IMR-90 (cell line): ENCODE measurements around the gene TMPRSS6.

ENCODE experiments used
- CEBPB ChIP-seq: IDR thresholded peaks from 2 replicates; pipeline ENCODE4 v1.6.1; 2012; ENCODE audit warnings: low read depth, low read length, improper control_type of control experiment
- CHD1 ChIP-seq: IDR thresholded peaks from 2 replicates; pipeline ENCODE4 v1.6.1; 2012; ENCODE audit warnings: low read depth, low read length, improper control_type of control experiment
- ELK1 ChIP-seq: fragments of 150-350 bp; IDR thresholded peaks from 2 replicates; pipeline ENCODE4 v1.6.1; 2016; ENCODE audit warnings: low read depth, mild to moderate bottlenecking, low read length, moderate library complexity, borderline replicate concordance
- FOS ChIP-seq: fragments of 150-350 bp; IDR thresholded peaks from 2 replicates; pipeline ENCODE4 v1.6.1; 2016; ENCODE audit warnings: low read depth, low read length
- MAZ ChIP-seq: IDR thresholded peaks from 2 replicates; pipeline ENCODE4 v1.6.1; 2012; ENCODE audit warnings: low read depth, mild to moderate bottlenecking, low read length, improper control_type of control experiment, moderate library complexity, borderline replicate concordance
- MXI1 ChIP-seq: IDR thresholded peaks from 2 replicates; pipeline ENCODE4 v1.6.1; 2012; ENCODE audit warnings: low read depth, mild to moderate bottlenecking, low read length, moderate library complexity, borderline replicate concordance
- POLR2A ChIP-seq: IDR thresholded peaks from 2 replicates; pipeline ENCODE4 v1.6.1; 2012; ENCODE audit warnings: mild to moderate bottlenecking, low read depth, low read length
- RAD21 ChIP-seq: IDR thresholded peaks from 2 replicates; pipeline ENCODE4 v1.6.1; 2012; ENCODE audit warnings: low read length, improper control_type of control experiment
- RCOR1 ChIP-seq: IDR thresholded peaks from 2 replicates; pipeline ENCODE4 v1.6.1; 2012; ENCODE audit warnings: mild to moderate bottlenecking, low read length, improper control_type of control experiment; ENCODE audit not compliant: insufficient replicate concordance
- RFX5 ChIP-seq: IDR thresholded peaks from 2 replicates; pipeline ENCODE4 v1.8.0; 2012; ENCODE audit warnings: low read depth, mild to moderate bottlenecking, low read length, moderate library complexity
- SMC3 ChIP-seq: fragments of 150-350 bp; IDR thresholded peaks from 2 replicates; pipeline ENCODE4 v1.6.1; 2016; ENCODE audit warnings: low read depth, mild to moderate bottlenecking, antibody characterized with exemption, low read length, moderate library complexity
- USF2 ChIP-seq: fragments of 150-350 bp; IDR thresholded peaks from 2 replicates; pipeline ENCODE4 v1.6.1; 2017; ENCODE audit warnings: mild to moderate bottlenecking, antibody characterized with exemption, low read length, low read depth
- TF ChIP-seq, protein P1 (sequence below): conservative IDR thresholded peaks from 2 replicates; pipeline ENCODE4 v1.5.1; 2012; ENCODE audit warnings: mild to moderate bottlenecking, low read depth, low read length, improper control_type of control experiment

DNA sequence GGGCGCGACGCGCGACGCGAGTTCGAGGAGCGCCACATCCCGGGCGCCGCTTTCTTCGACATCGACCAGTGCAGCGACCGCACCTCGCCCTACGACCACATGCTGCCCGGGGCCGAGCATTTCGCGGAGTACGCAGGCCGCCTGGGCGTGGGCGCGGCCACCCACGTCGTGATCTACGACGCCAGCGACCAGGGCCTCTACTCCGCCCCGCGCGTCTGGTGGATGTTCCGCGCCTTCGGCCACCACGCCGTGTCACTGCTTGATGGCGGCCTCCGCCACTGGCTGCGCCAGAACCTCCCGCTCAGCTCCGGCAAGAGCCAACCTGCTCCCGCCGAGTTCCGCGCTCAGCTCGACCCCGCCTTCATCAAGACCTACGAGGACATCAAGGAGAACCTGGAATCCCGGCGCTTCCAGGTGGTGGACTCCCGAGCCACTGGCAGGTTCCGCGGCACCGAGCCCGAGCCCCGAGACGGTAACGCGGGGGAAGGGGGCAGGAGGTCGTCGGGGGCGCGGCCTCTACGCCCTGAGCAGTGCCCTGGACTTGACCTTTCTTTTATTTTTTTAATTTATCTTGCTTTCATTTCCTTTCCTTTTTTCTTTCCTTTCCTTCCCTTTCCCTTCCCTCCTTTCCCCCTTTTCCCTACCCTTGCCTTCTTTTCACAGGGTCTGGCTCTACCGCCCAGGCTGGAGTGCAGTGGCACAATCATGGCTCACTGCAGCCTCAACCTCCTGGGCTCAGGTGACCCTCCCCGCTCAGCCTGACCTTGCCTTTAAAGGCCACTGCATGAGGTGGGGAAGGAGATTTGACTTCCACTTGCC is 85.0 kb downstream of the TMPRSS6 start:
- no peak for TF ChIP-seq FOS
- TF ChIP-seq CHD1 = no peak
- TF ChIP-seq SMC3 = no peak
- TF ChIP-seq MAZ = no peak
- TF ChIP-seq, protein P1, sequence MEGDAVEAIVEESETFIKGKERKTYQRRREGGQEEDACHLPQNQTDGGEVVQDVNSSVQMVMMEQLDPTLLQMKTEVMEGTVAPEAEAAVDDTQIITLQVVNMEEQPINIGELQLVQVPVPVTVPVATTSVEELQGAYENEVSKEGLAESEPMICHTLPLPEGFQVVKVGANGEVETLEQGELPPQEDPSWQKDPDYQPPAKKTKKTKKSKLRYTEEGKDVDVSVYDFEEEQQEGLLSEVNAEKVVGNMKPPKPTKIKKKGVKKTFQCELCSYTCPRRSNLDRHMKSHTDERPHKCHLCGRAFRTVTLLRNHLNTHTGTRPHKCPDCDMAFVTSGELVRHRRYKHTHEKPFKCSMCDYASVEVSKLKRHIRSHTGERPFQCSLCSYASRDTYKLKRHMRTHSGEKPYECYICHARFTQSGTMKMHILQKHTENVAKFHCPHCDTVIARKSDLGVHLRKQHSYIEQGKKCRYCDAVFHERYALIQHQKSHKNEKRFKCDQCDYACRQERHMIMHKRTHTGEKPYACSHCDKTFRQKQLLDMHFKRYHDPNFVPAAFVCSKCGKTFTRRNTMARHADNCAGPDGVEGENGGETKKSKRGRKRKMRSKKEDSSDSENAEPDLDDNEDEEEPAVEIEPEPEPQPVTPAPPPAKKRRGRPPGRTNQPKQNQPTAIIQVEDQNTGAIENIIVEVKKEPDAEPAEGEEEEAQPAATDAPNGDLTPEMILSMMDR = no peak
- no peak for TF ChIP-seq POLR2A
- no peak for TF ChIP-seq RCOR1
- no peak for TF ChIP-seq ELK1
- TF ChIP-seq CEBPB = no peak
- TF ChIP-seq RFX5 = no peak
- TF ChIP-seq USF2 = no peak
- no peak for TF ChIP-seq RAD21
- no peak for TF ChIP-seq MXI1
